ENCODE results near the gene ADAMTS17. TPM values are rescaled to one million over a fixed set of nuclear protein-coding genes. Genes with fewer than 3 reads are reported as not detected.

ADAMTS17 gene
- total RNA-seq, 6 experiments from 2014 or later = 14.6 to 34.7 (median 24.2) TPM

DNA sequence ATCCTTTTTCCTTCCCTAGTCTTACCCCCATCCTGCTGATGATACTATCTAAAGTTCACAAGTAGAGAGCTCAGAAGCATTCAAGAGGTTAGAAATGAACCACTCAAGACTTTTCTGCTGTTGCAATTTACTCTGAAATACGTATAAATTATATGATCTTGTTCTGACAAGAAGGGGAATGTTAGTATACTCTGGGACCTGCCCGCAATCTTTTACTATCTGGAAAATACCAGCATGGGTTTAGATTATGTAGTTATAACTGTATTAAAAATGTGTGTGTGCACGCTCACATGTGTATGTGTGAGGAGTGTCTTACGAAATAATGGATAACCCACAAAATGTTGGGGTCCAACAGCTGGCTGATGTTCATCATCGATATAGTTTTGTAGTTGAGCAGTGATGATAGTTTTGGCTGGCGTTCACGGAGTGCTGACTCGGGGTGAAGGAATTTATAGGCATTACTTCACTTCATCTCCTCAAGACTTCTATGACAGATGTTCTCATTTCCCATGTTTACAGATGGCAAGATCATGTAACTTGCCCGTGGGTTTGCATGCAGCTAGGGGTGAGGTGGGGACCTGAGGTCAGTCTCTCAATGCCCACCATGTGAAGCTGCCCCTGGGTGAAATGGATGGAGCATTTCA, 311.1 kb downstream of the ADAMTS17 start:
- no peaks in the 10 kb centered on the region for H3K4me1 ChIP-seq

GRCh38 chr15:100029868-100030479, 311.8 kb downstream of the ADAMTS17 start:
- Histone ChIP-seq H3K9me3 (peaks cover 0 to 7% (median 0%) of the 10 kb centered on the region in 4 donors), H3K36me3 (no peaks in the 10 kb centered on the region), H3K27ac (no peak overlapping the region), H3K27me3 (no peaks in the 10 kb centered on the region), H3K4me1 (no peaks in the 10 kb centered on the region), H3K4me3 (no peak overlapping the region)
- TF ChIP-seq CTCF (IDR thresholded peaks at IDR 0.05) (no peak), POLR2A (IDR thresholded peaks at IDR 0.05) (no peak)
- 94% methylated on average over 5 of the region's 9 CpGs for WGBS (ENCODE audit: insufficient coverage, low coverage, low lambda C conversion rate, missing lambda C conversion rate)
- intact Hi-C loops (cut with DNase I) = no loop called here
- DNase-seq (no peak), ATAC-seq (no peak)

More for the DNA sequence above, 311.1 kb downstream of the ADAMTS17 start:
- no peak for ATAC-seq
- H3K27me3 ChIP-seq = no peaks in the 10 kb centered on the region
- no peak for TF ChIP-seq POLR2A (IDR thresholded peaks at IDR 0.05)
- TF ChIP-seq CTCF (IDR thresholded peaks at IDR 0.05) = no peak
- WGBS (ENCODE audit: insufficient coverage, low coverage, low lambda C conversion rate, missing lambda C conversion rate) = 89% methylated on average over 9 of the region's 9 CpGs
- no peak overlapping the region for H3K27ac ChIP-seq
- H3K4me3 ChIP-seq = no peak overlapping the region
- intact Hi-C loops (cut with DNase I) = no loop called here
- no peaks in the 10 kb centered on the region for H3K36me3 ChIP-seq
- H3K9me3 ChIP-seq = peaks cover 0 to 7% (median 0%) of the 10 kb centered on the region in 4 donors
- no peak for DNase-seq

DNA sequence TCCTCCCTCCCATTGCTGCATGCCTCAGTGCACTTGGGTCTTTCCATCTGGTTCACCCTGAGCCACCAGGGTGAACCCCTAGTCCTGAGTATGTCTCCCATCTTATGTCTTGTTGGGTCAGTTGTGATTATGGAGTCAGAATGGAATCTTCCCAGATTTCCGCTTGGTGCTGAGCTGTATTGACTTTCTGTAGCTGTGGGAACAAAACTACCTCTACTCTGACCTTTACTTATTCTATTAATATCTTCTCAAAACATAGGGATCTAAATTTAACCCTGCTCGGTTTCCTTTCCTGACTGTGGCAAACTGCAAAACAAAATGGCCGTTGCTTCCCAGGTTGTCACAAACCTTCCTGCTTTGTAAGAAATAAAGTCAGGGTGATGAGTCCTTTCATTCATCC, 312.7 kb downstream of the ADAMTS17 start:
- TF ChIP-seq CTCF (IDR thresholded peaks at IDR 0.05) (no peak), POLR2A (IDR thresholded peaks at IDR 0.05) (no peak)

DNA sequence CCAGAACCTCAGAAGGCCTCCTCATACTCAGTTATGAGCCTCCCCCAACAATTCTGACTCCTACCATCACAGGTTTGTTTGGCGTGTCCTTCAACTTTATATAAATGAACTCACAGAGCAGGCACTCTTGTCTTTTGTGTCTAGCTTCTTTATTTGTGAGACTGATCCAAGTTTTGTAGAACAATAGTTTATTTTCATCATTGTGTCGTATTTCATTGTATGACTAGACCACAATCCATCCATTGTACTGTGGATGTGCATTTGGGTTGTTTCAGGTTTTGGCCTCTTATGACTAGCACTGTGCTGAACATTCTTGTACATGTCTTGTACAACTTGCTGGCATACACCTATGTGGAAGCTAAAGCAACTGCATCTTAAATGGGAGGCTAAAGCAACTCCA, 315.7 kb downstream of the ADAMTS17 start:
- WGBS (ENCODE audit: insufficient coverage, low coverage, low lambda C conversion rate, missing lambda C conversion rate) = 93% methylated on average over 2 of the region's 2 CpGs
- TF ChIP-seq CTCF (IDR thresholded peaks at IDR 0.05) (no peak), POLR2A (IDR thresholded peaks at IDR 0.05) (no peak)
- Histone ChIP-seq H3K36me3 (no peaks in the 10 kb centered on the region), H3K4me1 (no peaks in the 10 kb centered on the region), H3K27me3 (no peaks in the 10 kb centered on the region), H3K27ac (no peak overlapping the region), H3K9me3 (peaks cover 0 to 7% (median 0%) of the 10 kb centered on the region in 4 donors), H3K4me3 (no peak overlapping the region)
- no peak for DNase-seq
- ATAC-seq = no peak
- intact Hi-C loops (cut with DNase I) = no loop called here

More for the DNA sequence above, 312.7 kb downstream of the ADAMTS17 start:
- intact Hi-C loops (cut with DNase I) = no loop called here
- no peak for DNase-seq
- H3K4me1 ChIP-seq = no peaks in the 10 kb centered on the region
- no peaks in the 10 kb centered on the region for H3K36me3 ChIP-seq
- no peak overlapping the region for H3K27ac ChIP-seq
- peaks cover 0 to 7% (median 0%) of the 10 kb centered on the region in 4 donors for H3K9me3 ChIP-seq
- no peak overlapping the region for H3K4me3 ChIP-seq
- ATAC-seq = no peak
- WGBS (ENCODE audit: insufficient coverage, low coverage, low lambda C conversion rate, missing lambda C conversion rate) = 93% methylated on average over 3 of the region's 3 CpGs
- no peaks in the 10 kb centered on the region for H3K27me3 ChIP-seq

All from right lobe of liver (tissue), 6 donors.